HUES48 (cell line): ENCODE results near the gene MOB3C.

Source experiments
- H3K27ac ChIP-seq: one replicate; pipeline ENCODE4 v1.7.0; 2013; ENCODE audit warnings: low read depth, low read length, inconsistent platforms
- H3K27me3 ChIP-seq: 2 replicates; pipeline ENCODE4 v1.6.1; 2013; ENCODE audit warnings: mild to moderate bottlenecking, low read length; ENCODE audit not compliant: control insufficient read depth, insufficient read depth
- H3K36me3 ChIP-seq: 2 replicates; pipeline ENCODE4 v1.6.1; 2013; ENCODE audit warnings: low read length; ENCODE audit not compliant: control insufficient read depth, insufficient read depth
- H3K4me1 ChIP-seq: 2 replicates; pipeline ENCODE4 v1.6.1; 2013; ENCODE audit warnings: mild to moderate bottlenecking, low read length; ENCODE audit not compliant: control insufficient read depth, insufficient read depth
- H3K4me3 ChIP-seq: 2 replicates; pipeline ENCODE4 v1.5.1; 2013; ENCODE audit warnings: mild to moderate bottlenecking, low read depth, low read length
- H3K9ac ChIP-seq: 2 replicates; pipeline ENCODE4 v1.6.1; 2013; ENCODE audit warnings: mild to moderate bottlenecking, low read depth, low read length, moderate library complexity
- H3K9me3 ChIP-seq: 2 replicates; pipeline ENCODE4 v1.6.1; 2013; ENCODE audit warnings: low read length; ENCODE audit not compliant: control insufficient read depth, insufficient read depth

Gene MOB3C

DNA sequence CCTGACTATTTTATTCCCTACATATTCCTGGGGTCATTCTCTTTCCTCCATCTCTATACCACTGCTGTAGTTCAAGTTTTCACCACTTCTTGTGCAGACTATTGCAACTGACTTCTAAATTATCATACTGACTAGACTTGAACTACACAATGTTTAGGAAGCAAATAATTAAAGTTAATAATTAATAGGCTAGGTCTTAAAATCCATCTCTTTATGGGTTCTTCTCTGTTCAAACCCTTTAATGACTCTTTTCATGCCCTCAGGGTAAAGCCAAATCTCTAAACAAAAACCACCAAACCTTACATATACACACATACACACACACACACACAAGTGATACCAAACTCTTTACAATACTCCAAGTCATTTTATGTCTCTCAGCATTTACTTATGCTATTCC lies 22.3 kb upstream of the MOB3C start:
- Histone ChIP-seq H3K4me1 (no peaks in the 10 kb centered on the region), H3K9ac (no peak overlapping the region), H3K9me3 (no peaks in the 10 kb centered on the region), H3K36me3 (peaks cover 44% of the 10 kb centered on the region), H3K27me3 (no peaks in the 10 kb centered on the region), H3K4me3 (no peak overlapping the region), H3K27ac (no peak overlapping the region)

DNA sequence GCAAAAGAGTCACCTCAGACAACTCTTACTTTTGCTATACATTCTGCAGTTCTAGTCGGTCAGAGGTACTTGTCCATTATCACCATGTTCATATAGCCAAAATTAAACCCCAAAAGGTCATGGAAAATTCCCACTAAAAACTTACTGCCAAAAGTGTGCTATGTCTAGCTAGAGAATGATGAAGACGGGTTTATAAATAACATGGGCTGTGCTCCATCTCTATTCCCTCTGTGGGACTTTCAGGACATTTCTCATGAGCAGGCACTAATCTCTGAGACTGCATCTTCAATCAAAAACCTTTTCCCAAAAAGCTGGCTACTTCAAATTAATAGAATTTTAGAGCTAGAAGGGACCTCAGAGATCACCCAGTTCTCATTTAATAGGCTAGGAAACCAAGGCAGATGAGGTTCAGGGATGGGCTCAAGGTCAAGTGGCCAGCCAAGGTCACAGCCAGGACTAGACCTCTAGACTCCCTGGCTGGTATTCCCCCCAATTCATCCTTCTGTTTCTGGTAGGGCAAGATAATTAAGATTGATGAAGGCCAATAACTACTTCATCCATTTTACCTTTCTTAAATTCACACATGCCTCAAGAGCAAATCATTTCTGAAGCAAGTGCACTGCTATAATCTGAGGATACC lies 21.0 kb upstream of the MOB3C start:
- no peak overlapping the region for H3K9ac ChIP-seq
- no peaks in the 10 kb centered on the region for H3K9me3 ChIP-seq
- H3K27me3 ChIP-seq: no peaks in the 10 kb centered on the region
- peaks cover 52% of the 10 kb centered on the region for H3K36me3 ChIP-seq
- no peak overlapping the region for H3K4me3 ChIP-seq
- no peaks in the 10 kb centered on the region for H3K4me1 ChIP-seq
- H3K27ac ChIP-seq: no peak overlapping the region

DNA sequence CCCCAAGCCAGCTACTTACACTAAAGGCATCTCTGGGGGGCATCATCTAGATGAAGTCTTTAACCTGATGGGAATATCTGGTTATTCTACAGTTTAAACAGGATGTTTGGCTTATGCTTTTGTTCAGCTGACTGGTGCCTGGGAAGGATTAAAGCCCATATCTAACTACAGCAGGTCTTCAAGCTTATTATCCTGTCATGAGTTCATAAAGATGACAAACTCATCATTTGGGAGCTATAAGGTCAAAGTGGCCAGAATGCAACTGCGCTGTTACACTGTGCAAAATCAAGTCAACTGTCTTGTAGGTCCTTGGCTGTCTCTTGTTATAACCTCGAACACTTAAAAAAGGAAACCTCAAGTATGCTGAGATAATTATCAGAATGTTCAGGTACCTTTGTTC lies 18.6 kb upstream of the MOB3C start:
- Histone ChIP-seq H3K4me3 (no peak overlapping the region), H3K36me3 (peaks cover 54% of the 10 kb centered on the region), H3K9ac (no peak overlapping the region), H3K27me3 (no peaks in the 10 kb centered on the region), H3K4me1 (no peaks in the 10 kb centered on the region), H3K27ac (no peak overlapping the region), H3K9me3 (no peaks in the 10 kb centered on the region)

DNA sequence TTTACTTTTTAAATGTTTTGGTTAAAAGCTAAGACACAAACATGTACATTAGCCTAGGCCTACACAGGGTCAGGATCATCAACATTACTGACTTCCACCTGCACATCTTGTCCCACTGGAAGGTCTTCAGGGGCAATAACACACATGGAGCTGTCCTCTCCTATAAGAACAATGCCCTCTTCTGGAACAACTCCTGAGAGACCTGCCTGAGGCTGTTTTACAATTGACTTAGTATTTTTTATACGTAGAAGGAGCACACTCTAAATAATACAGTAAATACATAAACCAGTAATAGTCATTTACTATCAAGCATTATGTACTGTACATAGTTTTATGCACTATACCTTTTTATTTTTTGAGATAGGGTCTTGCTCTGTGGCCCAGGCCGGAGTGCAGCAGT lies 14.1 kb upstream of the MOB3C start:
- Histone ChIP-seq H3K4me3 (no peak overlapping the region), H3K4me1 (no peaks in the 10 kb centered on the region), H3K9ac (no peak overlapping the region), H3K27ac (no peak overlapping the region), H3K9me3 (no peaks in the 10 kb centered on the region), H3K27me3 (no peaks in the 10 kb centered on the region), H3K36me3 (peaks cover 45% of the 10 kb centered on the region)

DNA sequence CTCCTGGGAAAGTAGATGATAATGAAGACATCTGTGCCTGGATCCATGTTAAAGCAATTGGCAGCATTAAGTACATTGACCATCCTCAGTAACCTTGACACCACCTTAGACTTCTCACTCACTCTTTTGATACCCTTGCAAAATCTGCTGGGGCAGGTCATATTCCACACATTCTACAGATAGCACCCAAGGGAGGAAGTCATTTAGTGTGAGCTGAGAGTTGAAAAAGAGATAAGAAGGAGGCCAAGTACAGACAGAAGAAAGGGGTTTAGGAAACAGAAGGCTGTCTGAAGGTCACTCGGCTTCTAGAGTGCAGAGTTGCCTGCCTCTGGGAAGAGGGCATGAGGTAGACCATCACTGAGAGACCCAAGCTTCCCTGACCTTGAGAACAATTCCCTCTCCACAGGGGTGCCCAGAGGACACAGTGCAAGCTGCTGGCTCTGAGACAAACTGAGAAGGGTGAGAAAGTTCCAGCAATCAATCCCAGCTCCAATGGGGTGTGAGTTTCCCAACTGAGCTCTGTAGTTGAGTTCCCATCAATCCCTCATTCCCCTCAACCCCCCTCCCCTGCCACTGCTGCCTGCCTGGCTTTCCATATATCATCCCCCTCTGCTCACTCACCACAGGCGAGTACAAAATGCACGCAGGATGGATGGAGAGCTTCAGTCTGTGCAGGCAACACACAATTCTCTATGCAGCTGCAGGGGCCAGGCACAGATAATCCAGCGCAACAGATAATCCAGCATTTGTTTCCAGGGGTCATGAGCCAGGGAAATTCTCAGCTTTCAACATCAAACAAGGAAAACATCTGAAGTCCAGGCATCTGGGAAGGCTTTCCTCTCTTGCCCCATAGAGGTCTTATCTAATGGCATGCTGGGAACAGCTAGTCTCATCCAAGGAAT lies 7.4 kb upstream of the MOB3C start:
- no peak overlapping the region for H3K9ac ChIP-seq
- H3K4me3 ChIP-seq: no peak overlapping the region
- H3K27me3 ChIP-seq: peaks cover 5% of the 10 kb centered on the region; the same call in 1 of the 2 replicates
- H3K4me1 ChIP-seq: no peaks in the 10 kb centered on the region
- no peaks in the 10 kb centered on the region for H3K36me3 ChIP-seq
- no peak overlapping the region for H3K27ac ChIP-seq
- H3K9me3 ChIP-seq: no peaks in the 10 kb centered on the region

DNA sequence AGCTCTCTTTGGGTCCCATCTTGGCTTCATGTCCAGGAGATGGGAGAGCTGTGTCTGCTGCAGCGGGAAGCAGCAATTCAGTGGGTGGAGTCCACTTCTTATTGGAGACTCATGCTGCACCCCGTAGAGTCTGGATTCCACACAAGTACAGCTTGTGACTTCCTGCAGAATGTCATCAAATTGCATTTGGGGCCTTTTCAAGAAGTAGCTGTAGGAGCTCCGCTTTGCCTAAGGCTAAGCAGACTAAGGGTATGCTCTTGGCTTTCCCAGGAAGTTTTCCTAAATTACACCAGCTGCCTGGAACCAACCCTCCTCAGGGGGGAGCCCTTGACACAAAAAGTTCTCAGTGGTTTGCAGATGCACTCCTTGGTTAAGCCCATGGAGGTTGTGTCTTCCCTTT lies 5.7 kb upstream of the MOB3C start:
- Histone ChIP-seq H3K36me3 (no peaks in the 10 kb centered on the region), H3K4me3 (no peak overlapping the region), H3K27ac (no peak overlapping the region), H3K9me3 (no peaks in the 10 kb centered on the region), H3K9ac (no peak overlapping the region), H3K4me1 (no peaks in the 10 kb centered on the region), H3K27me3 (peaks cover 16% of the 10 kb centered on the region)

DNA sequence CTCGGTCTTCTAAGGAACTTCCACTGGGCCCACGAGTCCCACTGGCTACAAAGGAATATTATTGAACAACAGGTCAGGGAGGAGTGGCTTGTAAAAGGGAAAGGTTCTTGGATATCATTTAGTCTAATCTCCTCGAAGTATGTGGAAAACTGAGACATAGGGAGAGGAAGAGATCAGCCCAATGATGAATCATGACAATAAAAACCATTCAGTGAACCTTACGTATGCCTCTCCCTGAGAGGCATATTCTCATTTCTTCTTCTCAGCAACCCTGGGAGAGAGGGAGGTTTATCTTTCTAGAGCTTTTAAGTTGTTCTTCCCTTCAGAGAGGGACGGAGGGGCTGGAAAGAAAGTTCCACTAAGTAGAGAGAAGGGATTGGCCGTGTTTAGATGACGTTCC lies 5.3 kb upstream of the MOB3C start:
- peaks cover 20% of the 10 kb centered on the region for H3K27me3 ChIP-seq
- no peak overlapping the region for H3K27ac ChIP-seq

DNA sequence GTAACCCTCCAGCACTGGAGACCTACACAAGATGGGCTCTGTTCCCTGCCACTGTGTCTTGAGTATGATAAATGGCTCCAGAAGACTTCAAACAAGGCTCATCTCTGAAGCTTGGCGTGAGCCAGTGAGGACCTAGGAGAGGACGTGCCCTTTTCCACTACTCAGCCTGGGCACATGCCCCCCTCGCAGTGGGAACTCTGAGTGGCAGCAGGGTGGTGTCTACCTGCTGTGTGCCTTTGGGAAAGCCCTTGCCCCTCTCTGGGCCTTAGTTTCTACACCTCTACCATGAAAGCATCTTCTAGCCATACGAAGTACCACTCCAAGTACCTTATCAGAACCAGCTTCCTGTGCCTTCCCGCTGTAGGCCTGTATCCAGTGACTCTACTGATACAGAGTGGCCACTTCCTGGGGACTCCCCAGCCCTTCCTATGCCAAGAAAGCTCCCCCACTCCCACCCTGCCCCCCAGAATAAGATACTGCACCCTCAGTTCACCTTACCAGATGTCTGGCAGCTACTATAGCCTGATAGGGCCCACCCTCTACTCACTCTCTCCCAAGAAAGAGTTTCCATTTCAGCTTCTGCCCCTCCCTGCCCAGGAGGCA lies 3.1 kb upstream of the MOB3C start:
- Histone ChIP-seq H3K4me3 (no peak overlapping the region), H3K4me1 (peaks cover 12% of the 10 kb centered on the region; the same call in 1 of the 2 replicates), H3K36me3 (no peaks in the 10 kb centered on the region), H3K27me3 (peaks cover 22% of the 10 kb centered on the region), H3K9me3 (no peaks in the 10 kb centered on the region), H3K9ac (no peak overlapping the region), H3K27ac (no peak overlapping the region)

More for the DNA sequence above, 5.3 kb upstream of the MOB3C start:
- peaks cover 3% of the 10 kb centered on the region; the same call in 1 of the 2 replicates for H3K4me1 ChIP-seq
- H3K9ac ChIP-seq: no peak overlapping the region
- no peak overlapping the region for H3K4me3 ChIP-seq
- no peaks in the 10 kb centered on the region for H3K9me3 ChIP-seq
- no peaks in the 10 kb centered on the region for H3K36me3 ChIP-seq

DNA sequence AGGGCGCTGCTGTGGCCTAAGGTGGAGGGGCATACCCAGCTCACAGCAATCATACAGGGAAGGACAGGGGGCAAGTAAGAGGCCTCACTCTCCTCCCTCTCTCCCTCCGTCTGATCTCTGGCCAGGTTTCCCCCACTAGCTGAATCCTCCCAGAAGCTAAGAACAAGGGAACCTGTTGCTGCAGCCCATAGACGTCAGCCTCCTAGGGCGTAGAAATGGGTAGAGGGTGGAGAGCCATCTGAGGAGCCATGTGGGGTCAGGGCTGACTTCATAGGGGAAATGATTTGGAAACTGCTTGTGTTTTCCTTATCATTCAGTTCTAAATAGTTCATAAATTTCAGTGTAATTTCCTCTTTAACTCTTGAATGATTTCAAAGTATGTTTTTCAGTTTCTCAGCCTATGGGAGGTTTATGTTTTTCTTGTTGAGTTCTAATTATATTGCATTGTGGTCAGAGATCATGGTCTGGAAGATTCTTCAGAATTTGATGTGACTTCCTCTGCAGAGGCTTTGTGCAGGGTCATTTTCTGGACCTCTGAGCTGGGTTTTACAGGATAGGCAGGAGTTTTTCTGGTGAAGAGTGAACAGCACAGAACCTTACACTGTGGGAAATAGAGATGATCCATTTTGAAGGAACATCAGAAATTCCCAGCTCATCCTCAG lies 2.3 kb upstream of the MOB3C start:
- no peak overlapping the region for H3K27ac ChIP-seq
- H3K9me3 ChIP-seq: no peaks in the 10 kb centered on the region
- no peak overlapping the region for H3K9ac ChIP-seq
- peaks cover 22% of the 10 kb centered on the region for H3K27me3 ChIP-seq
- H3K36me3 ChIP-seq: no peaks in the 10 kb centered on the region
- H3K4me1 ChIP-seq: peaks cover 18% of the 10 kb centered on the region
- no peak overlapping the region for H3K4me3 ChIP-seq

DNA sequence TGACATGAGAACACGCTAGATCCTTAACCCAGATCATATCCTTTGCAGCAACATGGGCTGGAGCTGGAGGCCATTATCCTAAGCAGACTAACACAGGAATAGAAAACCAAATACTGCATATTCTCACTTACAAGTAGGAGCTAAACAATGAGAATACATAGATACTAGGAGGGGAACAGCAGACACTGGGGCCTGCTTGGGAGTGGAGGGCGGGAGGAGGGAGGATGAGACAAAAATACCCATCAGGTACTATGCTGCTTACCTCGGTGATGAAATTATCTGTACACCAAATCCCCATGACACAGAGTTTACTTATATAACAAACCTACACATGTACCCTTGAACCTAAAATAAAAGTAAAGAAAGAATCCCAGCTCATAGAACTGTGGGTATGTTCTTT lies 1.2 kb upstream of the MOB3C start:
- Histone ChIP-seq H3K27ac (no peak overlapping the region), H3K9me3 (no peaks in the 10 kb centered on the region), H3K36me3 (no peaks in the 10 kb centered on the region), H3K27me3 (peaks cover 22% of the 10 kb centered on the region), H3K9ac (no peak overlapping the region), H3K4me3 (no peak overlapping the region), H3K4me1 (peaks cover 27% of the 10 kb centered on the region)
